MG63 (cell line): ENCODE measurements around the gene ABLIM1. TPM values are rescaled to one million over a fixed set of nuclear protein-coding genes. Genes with fewer than 3 reads are reported as not detected.

Experiments
- DNase-seq: peaks from one replicate; pipeline ENCODE4 v3.0.0-alpha.2; 2020
- H3K27me3 ChIP-seq: fragments of 250-450 bp; sonication (Bioruptor Pico); 2 replicates; pipeline ENCODE4 v1.5.1; 2020; ENCODE audit warnings: mild to moderate bottlenecking, moderate library complexity
- H3K36me3 ChIP-seq: fragments of 250-450 bp; sonication (Bioruptor Pico); 2 replicates; pipeline ENCODE4 v1.5.1; 2020; ENCODE audit warnings: mild to moderate bottlenecking, moderate library complexity
- H3K4me3 ChIP-seq: fragments of 250-450 bp; sonication (Bioruptor Pico); 2 replicates; pipeline ENCODE4 v1.5.1; 2020; ENCODE audit warnings: mild to moderate bottlenecking, moderate library complexity
- H3K9me3 ChIP-seq: fragments of 250-450 bp; sonication (Bioruptor Pico); 2 replicates; pipeline ENCODE4 v1.5.1; 2020; ENCODE audit warnings: mild to moderate bottlenecking, moderate library complexity
- total RNA-seq: library from RNA; depleted of rRNA; stranded (reverse); fragments of >200 nt; shearing (Covaris generic); gene quantifications from 2 replicates; pipeline ENCODE4 v1.2.3, GENCODE V29; 2014; ENCODE audit warnings: low replicate concordance

Gene ABLIM1
- total RNA-seq, 1 experiment from 2014 or later, result 19.4 TPM

DNA sequence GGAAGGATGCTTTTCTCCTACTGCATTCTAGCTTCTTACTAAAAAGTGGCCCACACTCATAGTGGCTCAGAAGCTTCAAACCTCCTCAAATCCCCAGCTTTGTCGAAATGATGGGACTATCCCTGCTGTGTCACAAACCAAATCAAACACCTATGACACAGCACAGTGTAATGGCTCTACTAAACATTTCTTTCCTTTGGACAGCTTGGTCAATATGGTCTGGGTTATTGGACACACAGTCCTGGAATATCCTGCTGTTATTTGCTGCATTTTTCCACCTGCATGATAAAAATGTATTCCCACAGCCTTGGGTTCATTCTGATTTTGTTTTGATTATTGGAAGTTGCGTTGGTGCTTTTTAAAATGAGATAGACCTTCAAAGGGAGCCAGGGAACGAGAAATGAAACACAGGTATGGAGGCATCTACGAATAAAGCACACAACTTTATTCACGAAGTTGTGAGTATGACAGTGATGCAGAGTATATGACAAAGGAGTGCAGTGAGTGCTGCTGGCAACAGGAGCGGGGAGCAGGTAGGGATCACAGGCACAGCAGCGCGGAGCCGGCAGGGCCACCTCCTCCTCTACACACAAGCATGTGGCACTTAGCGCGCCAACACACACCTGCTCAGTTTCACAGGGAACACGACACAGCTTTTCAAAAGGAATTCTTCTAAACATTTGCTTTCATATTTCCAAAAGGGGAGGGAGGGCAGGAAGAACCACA, 227.2 kb downstream of the ABLIM1 start:
- no peak for DNase-seq
- Histone ChIP-seq H3K27me3 (no peaks in the 10 kb centered on the region), H3K4me3 (no peak overlapping the region), H3K36me3 (peaks cover 31% of the 10 kb centered on the region), H3K9me3 (no peaks in the 10 kb centered on the region)

GRCh38 chr10:114429581-114430335, 228.3 kb downstream of the ABLIM1 start:
- H3K9me3 ChIP-seq, result no peaks in the 10 kb centered on the region
- peaks cover 21% of the 10 kb centered on the region for H3K36me3 ChIP-seq
- H3K27me3 ChIP-seq, result no peaks in the 10 kb centered on the region
- DNase-seq, result no peak
- H3K4me3 ChIP-seq, result no peak overlapping the region

DNA sequence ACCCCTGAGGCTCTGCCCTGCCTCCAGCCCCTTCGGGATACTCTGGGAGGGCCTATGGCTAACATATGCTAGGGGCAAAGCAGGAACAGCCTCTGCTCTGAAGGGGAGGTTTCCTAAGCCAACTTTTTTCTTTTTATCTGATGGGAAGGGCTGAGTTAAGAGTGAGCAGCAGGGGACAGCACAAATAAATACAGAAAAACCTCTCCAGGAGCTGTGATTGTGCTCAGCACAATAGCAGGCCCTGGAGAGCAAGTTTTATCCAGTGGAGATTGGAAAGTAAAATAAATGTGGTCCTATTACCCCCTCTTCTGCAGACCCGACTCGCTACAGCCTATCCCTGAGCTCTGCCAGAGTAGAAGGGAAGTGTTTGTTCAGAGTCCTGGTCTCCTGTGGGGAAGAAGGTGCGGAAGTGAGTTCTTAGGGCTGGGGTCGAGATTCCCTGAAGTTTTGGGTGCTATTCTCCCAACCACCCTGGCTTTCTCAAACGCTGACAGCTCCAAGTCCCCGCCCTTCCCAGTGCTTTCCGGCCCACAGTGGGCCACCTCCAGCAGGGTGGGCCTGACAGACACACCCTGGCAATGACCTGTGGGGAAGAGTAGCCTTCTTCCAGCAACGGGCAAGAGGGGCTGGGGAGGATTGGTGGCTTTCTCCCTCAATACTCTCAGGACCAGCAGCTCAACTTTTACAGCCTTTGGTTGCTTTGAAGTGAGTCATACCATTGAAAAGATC, 230.8 kb downstream of the ABLIM1 start:
- DNase-seq, result no peak
- peaks cover 16% of the 10 kb centered on the region for H3K36me3 ChIP-seq

DNA sequence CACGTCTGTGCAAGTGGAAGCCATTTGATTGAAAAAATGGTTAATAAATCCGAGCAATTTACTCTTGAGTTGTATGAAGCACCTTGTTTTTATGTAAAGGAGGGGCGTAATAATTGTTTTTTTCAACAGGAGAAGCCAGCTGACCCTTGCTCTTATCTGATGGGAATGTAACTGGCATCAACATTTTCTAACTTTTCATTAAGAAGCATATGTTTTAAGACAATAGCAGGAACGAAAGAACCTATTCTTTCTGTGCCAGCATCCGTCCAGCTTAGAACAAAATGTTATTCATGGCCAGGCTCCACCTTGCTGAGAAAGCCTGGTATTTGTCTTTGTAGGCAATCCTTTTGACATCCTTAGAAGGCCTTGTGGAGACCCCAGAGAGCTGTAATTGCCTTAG, 231.6 kb downstream of the ABLIM1 start:
- H3K4me3 ChIP-seq, result no peak overlapping the region
- H3K36me3 ChIP-seq, result peaks cover 11% of the 10 kb centered on the region
- no peaks in the 10 kb centered on the region for H3K9me3 ChIP-seq
- DNase-seq, result no peak
- H3K27me3 ChIP-seq, result no peaks in the 10 kb centered on the region

More for the DNA sequence above, 230.8 kb downstream of the ABLIM1 start:
- no peak overlapping the region for H3K4me3 ChIP-seq
- no peaks in the 10 kb centered on the region for H3K27me3 ChIP-seq
- no peaks in the 10 kb centered on the region for H3K9me3 ChIP-seq

DNA sequence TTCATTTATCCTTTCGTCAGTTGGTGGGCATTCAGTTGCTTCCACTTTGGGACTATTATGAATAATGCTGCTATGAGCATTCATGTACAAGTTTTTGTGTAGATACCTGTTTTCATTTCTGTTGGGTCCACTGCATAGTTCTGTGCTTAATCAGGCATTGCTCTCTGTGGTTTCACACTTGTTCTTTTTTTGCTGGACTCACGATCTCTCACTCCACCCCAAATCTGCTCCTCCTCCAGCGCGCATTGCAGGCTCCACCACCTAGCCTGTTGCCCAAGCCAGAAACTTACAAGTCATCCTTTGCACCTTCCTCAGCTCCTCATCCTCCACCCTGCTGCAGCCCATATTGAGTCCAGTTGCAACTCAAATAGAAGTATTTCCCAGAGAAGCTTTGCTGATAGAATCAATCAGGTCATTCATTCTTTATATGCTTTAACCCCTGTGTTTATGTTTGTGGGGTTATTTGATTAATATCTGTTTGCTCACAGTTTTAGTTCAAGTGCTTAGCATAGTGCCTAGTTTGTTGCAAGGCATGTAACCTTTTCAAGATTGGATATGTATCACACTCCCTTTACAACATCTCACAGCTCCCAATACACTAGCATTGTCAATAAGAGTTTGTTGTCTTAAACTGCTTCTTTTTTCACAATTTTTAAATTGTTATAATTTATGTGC, 237.1 kb downstream of the ABLIM1 start:
- peaks cover 2% of the 10 kb centered on the region for H3K9me3 ChIP-seq
- no peak for DNase-seq
- H3K4me3 ChIP-seq, result no peak overlapping the region
- no peaks in the 10 kb centered on the region for H3K27me3 ChIP-seq
- H3K36me3 ChIP-seq, result no peaks in the 10 kb centered on the region

DNA sequence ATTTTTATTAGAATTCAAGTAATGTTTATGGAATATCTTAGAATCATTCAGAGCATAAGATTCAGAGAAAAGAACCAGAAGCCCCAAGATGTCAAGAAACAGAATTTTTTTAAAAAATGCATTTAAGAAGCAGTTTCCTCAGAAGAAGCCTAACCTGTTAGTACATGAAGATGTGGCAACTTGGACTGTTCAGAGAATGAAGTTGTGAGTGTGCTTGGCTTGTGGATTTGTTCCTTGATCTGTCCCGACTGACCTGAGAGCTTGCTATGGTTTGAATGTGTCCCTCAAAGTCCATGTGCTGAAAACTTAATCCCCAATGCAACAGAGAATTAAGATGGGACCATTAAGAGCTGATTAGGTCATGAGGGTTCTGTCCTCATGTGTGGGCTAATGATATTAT, 240.0 kb downstream of the ABLIM1 start:
- Histone ChIP-seq H3K9me3 (peaks cover 2% of the 10 kb centered on the region), H3K36me3 (no peaks in the 10 kb centered on the region), H3K4me3 (no peak overlapping the region), H3K27me3 (no peaks in the 10 kb centered on the region)
- DNase-seq, result no peak

- Histone ChIP-seq H3K9me3 (peaks cover 2% of the 10 kb centered on the region; the same call in 1 of the 2 replicates), H3K27me3 (no peaks in the 10 kb centered on the region)
- peak; percentile 98 for DNase-seq
These were observed 244.9 kb downstream of the ABLIM1 start for GRCh38 chr10:114412907-114413797.

GRCh38 chr10:114408968-114409444, 249.1 kb downstream of the ABLIM1 start:
- no peaks in the 10 kb centered on the region for H3K27me3 ChIP-seq
- DNase-seq, result no peak

More at GRCh38 chr10:114412907-114413797, 244.9 kb downstream of the ABLIM1 start:
- Histone ChIP-seq H3K4me3 (no peak overlapping the region), H3K36me3 (no peaks in the 10 kb centered on the region)

DNA sequence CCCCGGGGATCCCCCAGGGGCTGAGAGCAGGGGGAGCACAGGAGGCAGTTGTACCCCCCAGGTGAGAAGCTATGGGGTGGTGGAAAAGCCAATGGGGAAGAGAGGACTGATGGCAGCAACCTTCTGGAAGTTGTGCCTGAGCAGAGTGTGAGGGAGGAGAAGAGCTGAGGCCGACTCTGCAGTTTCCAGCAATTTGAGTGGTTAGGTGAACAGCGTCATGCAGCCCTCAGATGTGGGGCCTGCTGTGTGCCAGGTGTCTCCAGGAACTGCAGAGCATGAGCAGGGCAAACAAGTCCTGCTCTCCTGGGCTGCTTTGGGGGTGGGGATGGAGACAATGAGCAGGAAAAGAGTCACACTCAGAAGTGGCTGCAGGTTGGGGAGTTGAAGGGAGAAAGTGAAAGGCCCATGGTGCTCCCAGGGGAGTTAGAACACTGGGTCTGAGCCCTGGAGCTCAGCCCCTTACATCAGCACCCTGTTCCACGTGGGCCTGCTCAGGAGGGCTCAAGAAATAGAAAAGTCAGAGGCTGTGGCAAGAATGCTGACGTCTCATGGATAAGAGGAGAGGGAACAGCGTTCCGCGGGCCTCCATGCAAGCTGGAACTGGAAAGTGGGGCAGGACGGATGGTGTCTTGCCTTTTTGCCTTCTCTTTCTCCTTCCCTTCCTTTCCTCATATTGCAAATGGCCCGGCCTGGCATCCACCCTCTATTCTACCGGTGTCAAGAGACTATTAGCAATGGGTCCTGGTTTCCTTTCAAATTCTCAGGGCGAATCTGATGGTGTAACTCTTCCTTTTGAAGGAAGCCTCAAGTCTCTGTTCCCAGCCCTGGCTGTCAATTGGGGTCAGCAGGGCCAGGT, 249.7 kb downstream of the ABLIM1 start:
- no peaks in the 10 kb centered on the region for H3K9me3 ChIP-seq
- no peaks in the 10 kb centered on the region; the same call in 1 of the 2 replicates for H3K27me3 ChIP-seq
- no peaks in the 10 kb centered on the region for H3K36me3 ChIP-seq
- no peak overlapping the region for H3K4me3 ChIP-seq
- DNase-seq, result no peak

More at GRCh38 chr10:114408968-114409444, 249.1 kb downstream of the ABLIM1 start:
- Histone ChIP-seq H3K36me3 (no peaks in the 10 kb centered on the region), H3K4me3 (no peak overlapping the region), H3K9me3 (no peaks in the 10 kb centered on the region)

GRCh38 chr10:114406455-114406854, 251.6 kb downstream of the ABLIM1 start:
- H3K4me3 ChIP-seq, result no peak overlapping the region
- H3K9me3 ChIP-seq, result no peaks in the 10 kb centered on the region
- DNase-seq, result no peak
- no peaks in the 10 kb centered on the region; the same call in 1 of the 2 replicates for H3K27me3 ChIP-seq
- no peaks in the 10 kb centered on the region for H3K36me3 ChIP-seq

- Histone ChIP-seq H3K9me3 (no peaks in the 10 kb centered on the region), H3K27me3 (no peaks in the 10 kb centered on the region; the same call in 1 of the 2 replicates), H3K36me3 (no peaks in the 10 kb centered on the region), H3K4me3 (no peak overlapping the region)
- DNase-seq, result no peak
These were observed 253.1 kb downstream of the ABLIM1 start for GRCh38 chr10:114405011-114405350.

DNA sequence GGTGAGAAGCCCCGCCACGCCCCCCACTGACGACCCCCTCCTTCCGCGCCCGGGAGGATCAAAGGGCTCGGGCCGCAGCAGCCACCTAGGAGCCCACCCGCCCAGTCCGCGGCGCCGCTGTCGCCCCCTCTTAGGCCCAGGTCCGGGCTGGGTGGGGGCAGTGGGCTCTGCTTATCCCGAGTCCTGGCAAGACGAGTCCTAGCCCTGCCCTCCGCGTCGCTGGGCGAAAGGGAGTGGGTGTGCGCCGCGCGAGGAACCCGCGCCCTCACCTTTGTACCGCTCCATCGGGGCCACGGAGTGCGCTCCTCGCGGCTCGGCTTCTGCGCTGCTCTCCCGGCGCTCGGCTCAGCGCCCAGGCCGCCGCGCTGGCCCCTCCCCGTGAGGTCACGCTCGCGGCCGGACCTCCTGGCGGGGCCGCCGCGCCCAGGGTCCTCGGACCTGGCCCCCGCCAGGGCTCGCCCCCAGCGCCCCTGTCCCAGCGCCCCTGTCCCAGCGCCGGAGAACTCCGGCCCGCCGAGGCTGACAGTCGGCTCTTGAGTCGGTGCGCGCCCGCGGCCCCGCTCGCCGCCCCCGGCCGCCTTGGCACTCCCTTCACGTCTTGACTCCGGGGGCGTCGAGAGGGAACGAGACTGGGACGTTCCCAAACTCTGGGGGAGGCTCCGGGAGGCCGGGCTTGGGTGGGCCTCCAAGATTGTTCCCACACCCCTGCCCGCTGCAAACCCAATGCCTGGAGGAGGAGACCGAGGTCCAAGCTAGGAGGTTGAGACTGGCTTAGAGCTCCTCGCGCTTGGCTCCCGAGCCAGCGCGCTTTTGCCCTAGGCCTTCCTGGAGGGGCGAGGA, 253.7 kb downstream of the ABLIM1 start, which contains the start of gene AFAP1L2:
Gene AFAP1L2, minus strand, starts transcription at position 332 of the 840 bp plus-strand sequence. Its CDS starts 47 bp downstream, at position 285.
- H3K4me3 ChIP-seq, result peak within 1 kb of the TSS; percentile 44
- DNase-seq, result peak; percentile 47
- no peaks in the 10 kb centered on the region; the same call in 1 of the 2 replicates for H3K27me3 ChIP-seq
- H3K9me3 ChIP-seq, result no peaks in the 10 kb centered on the region
- no peaks in the 10 kb centered on the region for H3K36me3 ChIP-seq

DNA sequence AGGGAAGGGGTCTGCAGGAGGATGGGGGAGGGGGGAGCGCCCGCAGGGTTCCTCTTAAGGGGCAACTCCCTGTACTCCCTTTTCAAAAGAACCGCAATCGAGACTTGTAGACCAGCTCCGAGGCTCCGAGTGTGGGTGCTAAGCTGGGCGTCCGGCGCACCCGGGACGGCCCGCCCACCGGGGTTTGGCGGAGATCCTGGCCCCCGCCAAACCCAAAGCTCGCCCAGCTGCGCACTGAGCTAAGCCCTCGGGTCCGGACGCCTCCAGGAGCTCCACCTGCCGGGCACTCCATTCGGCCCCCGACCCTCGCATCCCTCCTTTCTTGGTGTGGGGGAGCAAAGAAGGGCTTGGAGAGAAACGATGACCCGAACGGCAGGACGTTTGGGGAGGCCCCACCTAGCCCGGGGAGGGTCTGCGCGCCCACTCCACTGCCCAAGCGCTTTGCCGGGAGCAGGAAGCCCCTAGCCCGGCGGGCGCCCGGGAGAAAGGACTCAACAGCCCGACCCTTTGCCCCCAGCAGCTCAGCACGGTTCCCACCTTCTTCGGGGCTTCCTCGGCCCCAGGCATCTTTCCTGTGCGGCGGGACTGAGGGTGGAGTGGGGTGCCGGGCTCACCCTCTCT, 254.4 kb downstream of the ABLIM1 start:
- Histone ChIP-seq H3K27me3 (no peaks in the 10 kb centered on the region; the same call in 1 of the 2 replicates), H3K4me3 (peak overlapping the region; percentile 44), H3K36me3 (no peaks in the 10 kb centered on the region), H3K9me3 (no peaks in the 10 kb centered on the region)
- DNase-seq, result no peak
